HEK293 (cell line): Measurements from ENCODE around the gene GCAT.

Source experiments
- GFI1B ChIP-seq: fragments of 450-650 bp; formaldehyde crosslinking; IDR thresholded peaks from 2 replicates; pipeline ENCODE4 v1.5.1; 2016; ENCODE audit warnings: missing biosample characterization, missing genetic modification characterization
- GLIS2 ChIP-seq: fragments of 450-650 bp; formaldehyde crosslinking; IDR thresholded peaks from 2 replicates; pipeline ENCODE4 v1.5.1; 2016; ENCODE audit warnings: missing biosample characterization, missing genetic modification characterization
- PBX3 ChIP-seq: sonication (generic); formaldehyde crosslinking; IDR thresholded peaks from 2 replicates; pipeline ENCODE4 v1.8.1; 2022; ENCODE audit warnings: mild to moderate bottlenecking, moderate library complexity, missing genetic modification reagents
- SCRT1 ChIP-seq: fragments of 450-650 bp; formaldehyde crosslinking; IDR thresholded peaks from 2 replicates; pipeline ENCODE4 v1.5.1; 2016; ENCODE audit warnings: missing biosample characterization, missing genetic modification characterization, borderline replicate concordance
- TCF7L2 ChIP-seq: IDR thresholded peaks from 2 replicates; pipeline ENCODE4 v1.6.1; 2011; ENCODE audit warnings: low read depth, mild to moderate bottlenecking, inconsistent platforms, low read length, moderate library complexity, borderline replicate concordance
- TRIM28 ChIP-seq: IDR thresholded peaks from 2 replicates; pipeline ENCODE4 v1.6.1; 2011; ENCODE audit warnings: low read length, control low read depth, borderline replicate concordance
- TSHZ1 ChIP-seq: fragments of 450-650 bp; formaldehyde crosslinking; IDR thresholded peaks from 2 replicates; pipeline ENCODE4 v1.5.1; 2016; ENCODE audit warnings: missing biosample characterization, missing genetic modification characterization, borderline replicate concordance
- YY1 ChIP-seq: fragments of 450-650 bp; formaldehyde crosslinking; IDR thresholded peaks from 2 replicates; pipeline ENCODE4 v1.5.1; 2018; ENCODE audit warnings: missing biosample characterization, missing genetic modification characterization
- ZBTB1 ChIP-seq: fragments of 450-650 bp; formaldehyde crosslinking; IDR thresholded peaks from 2 replicates; pipeline ENCODE4 v1.5.1; 2016; ENCODE audit warnings: missing biosample characterization, missing genetic modification characterization
- ZBTB7A ChIP-seq: fragments of 450-650 bp; formaldehyde crosslinking; IDR thresholded peaks from 2 replicates; pipeline ENCODE4 v1.5.1; 2016; ENCODE audit warnings: low read depth, missing biosample characterization, missing genetic modification characterization
- ZFHX2 ChIP-seq: fragments of 450-650 bp; formaldehyde crosslinking; conservative IDR thresholded peaks from 2 replicates; pipeline ENCODE4 v1.5.1; 2016; ENCODE audit warnings: missing biosample characterization, missing genetic modification characterization
- ZIC2 ChIP-seq: fragments of 450-650 bp; formaldehyde crosslinking; IDR thresholded peaks from 2 replicates; pipeline ENCODE4 v1.5.1; 2016; ENCODE audit warnings: missing biosample characterization, missing genetic modification characterization
- ZNF114 ChIP-seq: fragments of 450-650 bp; formaldehyde crosslinking; IDR thresholded peaks from 2 replicates; pipeline ENCODE4 v1.5.0; 2017; ENCODE audit warnings: missing biosample characterization, missing genetic modification characterization
- ZNF138 ChIP-seq: fragments of 450-650 bp; formaldehyde crosslinking; IDR thresholded peaks from 2 replicates; pipeline ENCODE4 v1.5.1; 2016; ENCODE audit warnings: missing biosample characterization, missing genetic modification characterization, borderline replicate concordance
- ZNF280C ChIP-seq: fragments of 450-650 bp; formaldehyde crosslinking; IDR thresholded peaks from 2 replicates; pipeline ENCODE4 v1.5.1; 2016; ENCODE audit warnings: missing biosample characterization, missing genetic modification characterization
- ZNF302 ChIP-seq: fragments of 450-650 bp; formaldehyde crosslinking; IDR thresholded peaks from 2 replicates; pipeline ENCODE4 v1.5.1; 2016; ENCODE audit warnings: missing biosample characterization, missing genetic modification characterization, low read depth
- ZNF335 ChIP-seq: fragments of 450-650 bp; formaldehyde crosslinking; conservative IDR thresholded peaks from 2 replicates; pipeline ENCODE4 v1.5.1; 2016; ENCODE audit warnings: missing biosample characterization, missing genetic modification characterization
- ZNF391 ChIP-seq: fragments of 450-650 bp; formaldehyde crosslinking; IDR thresholded peaks from 2 replicates; pipeline ENCODE4 v1.5.1; 2016; ENCODE audit warnings: low read depth, missing biosample characterization, missing genetic modification characterization, borderline replicate concordance
- ZNF394 ChIP-seq: fragments of 450-650 bp; formaldehyde crosslinking; IDR thresholded peaks from 2 replicates; pipeline ENCODE4 v1.5.1; 2016; ENCODE audit warnings: missing biosample characterization, missing genetic modification characterization, mild to moderate bottlenecking, moderate library complexity, borderline replicate concordance
- ZNF473 ChIP-seq: fragments of 450-650 bp; formaldehyde crosslinking; IDR thresholded peaks from 2 replicates; pipeline ENCODE4 v1.5.1; 2017; ENCODE audit warnings: missing biosample characterization, missing genetic modification characterization
- ZNF501 ChIP-seq: fragments of 450-650 bp; formaldehyde crosslinking; IDR thresholded peaks from 2 replicates; pipeline ENCODE4 v1.5.1; 2016; ENCODE audit warnings: missing biosample characterization, missing genetic modification characterization
- ZNF544 ChIP-seq: fragments of 450-650 bp; formaldehyde crosslinking; IDR thresholded peaks from 2 replicates; pipeline ENCODE4 v1.5.0; 2017; ENCODE audit warnings: missing biosample characterization, missing genetic modification characterization
- ZNF571 ChIP-seq: fragments of 450-650 bp; formaldehyde crosslinking; IDR thresholded peaks from 2 replicates; pipeline ENCODE4 v1.5.0; 2017; ENCODE audit warnings: missing biosample characterization, missing genetic modification characterization
- ZNF585B ChIP-seq: fragments of 450-650 bp; formaldehyde crosslinking; IDR thresholded peaks from 2 replicates; pipeline ENCODE4 v1.5.1; 2016; ENCODE audit warnings: missing biosample characterization, missing genetic modification characterization
- ZNF660 ChIP-seq: fragments of 450-650 bp; IDR thresholded peaks from 2 replicates; pipeline ENCODE4 v1.5.1; 2018; ENCODE audit warnings: missing biosample characterization, mild to moderate bottlenecking, missing genetic modification characterization
- ZNF670 ChIP-seq: fragments of 450-650 bp; formaldehyde crosslinking; IDR thresholded peaks from 2 replicates; pipeline ENCODE4 v1.5.1; 2016; ENCODE audit warnings: missing biosample characterization, missing genetic modification characterization, low read depth
- ZNF701 ChIP-seq: fragments of 450-650 bp; formaldehyde crosslinking; IDR thresholded peaks from 2 replicates; pipeline ENCODE4 v1.5.1; 2016; ENCODE audit warnings: missing biosample characterization, missing genetic modification characterization
- ZNF76 ChIP-seq: fragments of 450-650 bp; formaldehyde crosslinking; IDR thresholded peaks from 2 replicates; pipeline ENCODE4; 2016; ENCODE audit warnings: low read depth, missing biosample characterization, missing genetic modification characterization, borderline replicate concordance
- ZNF843 ChIP-seq: fragments of 450-650 bp; formaldehyde crosslinking; IDR thresholded peaks from 2 replicates; pipeline ENCODE4 v1.5.1; 2016; ENCODE audit warnings: missing biosample characterization, missing genetic modification characterization
- ZSCAN30 ChIP-seq: fragments of 450-650 bp; IDR thresholded peaks from 2 replicates; pipeline ENCODE4 v1.5.1; 2018; ENCODE audit warnings: missing biosample characterization, mild to moderate bottlenecking, missing genetic modification characterization, moderate library complexity
- TF ChIP-seq, protein P1 (sequence below): fragments of 450-650 bp; formaldehyde crosslinking; IDR thresholded peaks from 2 replicates; pipeline ENCODE4 v1.5.1; 2016; ENCODE audit warnings: missing biosample characterization, missing genetic modification characterization

Gene GCAT

DNA sequence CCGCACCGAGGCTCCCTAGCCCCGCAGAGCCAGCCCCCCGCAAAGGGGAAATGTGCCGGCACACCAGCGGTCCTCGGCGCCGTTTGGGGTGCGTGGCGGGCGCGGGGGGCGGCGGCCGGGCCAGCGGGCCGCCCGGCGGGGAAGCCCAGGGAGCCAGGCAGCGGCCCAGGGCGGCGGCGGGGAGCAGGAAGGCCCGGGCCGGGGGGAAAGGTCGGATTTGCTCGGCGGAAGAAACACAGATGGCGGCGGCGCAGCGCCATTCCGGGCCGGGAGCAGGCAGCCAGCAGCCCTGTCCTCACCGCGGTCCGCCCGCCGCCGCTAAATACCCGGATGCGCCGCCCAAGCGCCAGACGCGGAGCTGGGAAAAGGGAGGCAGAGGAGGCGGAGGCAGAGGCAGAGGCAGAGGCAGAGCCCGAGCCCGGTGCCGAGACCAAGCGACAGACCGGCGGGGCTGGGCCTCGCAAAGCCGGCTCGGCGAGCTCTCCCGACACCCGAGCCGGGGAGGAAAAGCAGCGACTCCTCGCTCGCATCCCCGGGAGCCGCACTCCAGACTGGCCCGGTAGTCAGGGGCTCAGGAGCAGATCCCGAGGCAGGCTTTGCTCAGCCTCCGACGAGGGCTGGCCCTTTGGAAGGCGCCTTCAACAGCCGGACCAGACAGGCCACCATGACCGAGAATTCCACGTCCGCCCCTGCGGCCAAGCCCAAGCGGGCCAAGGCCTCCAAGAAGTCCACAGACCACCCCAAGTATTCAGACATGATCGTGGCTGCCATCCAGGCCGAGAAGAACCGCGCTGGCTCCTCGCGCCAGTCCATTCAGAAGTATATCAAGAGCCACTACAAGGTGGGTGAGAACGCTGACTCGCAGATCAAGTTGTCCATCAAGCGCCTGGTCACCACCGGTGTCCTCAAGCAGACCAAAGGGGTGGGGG is 2.6 kb upstream of the GCAT start (continued):
- TF ChIP-seq ZBTB1 (no peak), PBX3 (CRISPR knock-in tag) (no peak), ZNF501 (peak; percentile 44; the same call in 1 of the 2 replicates), ZIC2 (no peak), ZFHX2 (tag by site-specific recombination) (peak; percentile 79), ZNF701 (no peak), GLIS2 (tag by site-specific recombination) (peak; percentile 11; the same call in 1 of the 2 replicates), YY1 (tag by site-specific recombination) (peak; percentile 79), ZNF76 (peak; percentile 73; the same call in 1 of the 2 replicates), ZNF660 (tag by site-specific recombination) (peak; percentile 44; the same call in 1 of the 2 replicates), ZNF670 (tag by site-specific recombination) (no peak), ZNF571 (tag by site-specific recombination) (no peak), SCRT1 (no peak), ZNF391 (tag by site-specific recombination) (0 out of 2 replicates have a peak, but pooled peaks have one; percentile 33), ZNF280C (no peak), ZNF302 (tag by site-specific recombination) (no peak), ZNF138 (tag by site-specific recombination) (no peak), ZNF335 (peak; percentile 66), ZNF843 (tag by site-specific recombination) (no peak), TCF7L2 (peak; percentile 22; the same call in 1 of the 2 replicates), TSHZ1 (tag by site-specific recombination) (no peak), ZBTB7A (no peak), ZNF473 (tag by site-specific recombination) (no peak), ZNF544 (tag by site-specific recombination) (no peak), ZNF585B (tag by site-specific recombination) (no peak), ZSCAN30 (tag by site-specific recombination) (peak; percentile 96), GFI1B (tag by site-specific recombination) (no peak), TRIM28 (peak; percentile 44; the same call in 1 of the 2 replicates), ZNF394 (tag by site-specific recombination) (peak; percentile 66; the same call in 1 of the 2 replicates), ZNF114 (tag by site-specific recombination) (no peak)
- TF ChIP-seq, protein P1, sequence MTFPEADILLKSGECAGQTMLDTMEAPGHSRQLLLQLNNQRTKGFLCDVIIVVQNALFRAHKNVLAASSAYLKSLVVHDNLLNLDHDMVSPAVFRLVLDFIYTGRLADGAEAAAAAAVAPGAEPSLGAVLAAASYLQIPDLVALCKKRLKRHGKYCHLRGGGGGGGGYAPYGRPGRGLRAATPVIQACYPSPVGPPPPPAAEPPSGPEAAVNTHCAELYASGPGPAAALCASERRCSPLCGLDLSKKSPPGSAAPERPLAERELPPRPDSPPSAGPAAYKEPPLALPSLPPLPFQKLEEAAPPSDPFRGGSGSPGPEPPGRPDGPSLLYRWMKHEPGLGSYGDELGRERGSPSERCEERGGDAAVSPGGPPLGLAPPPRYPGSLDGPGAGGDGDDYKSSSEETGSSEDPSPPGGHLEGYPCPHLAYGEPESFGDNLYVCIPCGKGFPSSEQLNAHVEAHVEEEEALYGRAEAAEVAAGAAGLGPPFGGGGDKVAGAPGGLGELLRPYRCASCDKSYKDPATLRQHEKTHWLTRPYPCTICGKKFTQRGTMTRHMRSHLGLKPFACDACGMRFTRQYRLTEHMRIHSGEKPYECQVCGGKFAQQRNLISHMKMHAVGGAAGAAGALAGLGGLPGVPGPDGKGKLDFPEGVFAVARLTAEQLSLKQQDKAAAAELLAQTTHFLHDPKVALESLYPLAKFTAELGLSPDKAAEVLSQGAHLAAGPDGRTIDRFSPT, result no peak
